Measurements from ENCODE around the gene CFAP221. TPM values are rescaled to one million over a fixed set of nuclear protein-coding genes. Genes with fewer than 3 reads are reported as not detected.

CFAP221 gene
- total RNA-seq, 1 donor = not detected

DNA sequence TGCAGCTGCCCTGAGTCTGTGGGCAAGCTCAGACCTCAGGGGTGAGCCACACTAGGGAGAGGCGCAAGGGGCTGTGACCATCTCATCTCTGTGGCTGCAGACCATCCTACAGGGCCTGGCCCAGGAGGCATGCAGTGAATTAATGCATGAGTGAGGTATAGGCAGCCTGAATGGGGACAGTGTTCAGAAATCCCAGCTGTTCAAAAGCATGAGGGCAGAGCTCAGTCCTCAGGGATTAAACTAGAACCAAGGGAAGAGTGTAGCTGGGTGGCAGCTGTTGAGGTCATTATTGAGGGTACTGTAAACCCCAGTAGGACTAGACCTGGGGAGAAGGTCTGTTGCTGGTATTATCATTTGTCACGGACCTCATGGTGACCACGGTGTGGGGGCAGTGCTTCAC, 151.8 kb downstream of the CFAP221 start:
- no peak for DNase-seq (ENCODE audit: low read depth)
- TF ChIP-seq, protein P1, sequence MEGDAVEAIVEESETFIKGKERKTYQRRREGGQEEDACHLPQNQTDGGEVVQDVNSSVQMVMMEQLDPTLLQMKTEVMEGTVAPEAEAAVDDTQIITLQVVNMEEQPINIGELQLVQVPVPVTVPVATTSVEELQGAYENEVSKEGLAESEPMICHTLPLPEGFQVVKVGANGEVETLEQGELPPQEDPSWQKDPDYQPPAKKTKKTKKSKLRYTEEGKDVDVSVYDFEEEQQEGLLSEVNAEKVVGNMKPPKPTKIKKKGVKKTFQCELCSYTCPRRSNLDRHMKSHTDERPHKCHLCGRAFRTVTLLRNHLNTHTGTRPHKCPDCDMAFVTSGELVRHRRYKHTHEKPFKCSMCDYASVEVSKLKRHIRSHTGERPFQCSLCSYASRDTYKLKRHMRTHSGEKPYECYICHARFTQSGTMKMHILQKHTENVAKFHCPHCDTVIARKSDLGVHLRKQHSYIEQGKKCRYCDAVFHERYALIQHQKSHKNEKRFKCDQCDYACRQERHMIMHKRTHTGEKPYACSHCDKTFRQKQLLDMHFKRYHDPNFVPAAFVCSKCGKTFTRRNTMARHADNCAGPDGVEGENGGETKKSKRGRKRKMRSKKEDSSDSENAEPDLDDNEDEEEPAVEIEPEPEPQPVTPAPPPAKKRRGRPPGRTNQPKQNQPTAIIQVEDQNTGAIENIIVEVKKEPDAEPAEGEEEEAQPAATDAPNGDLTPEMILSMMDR (IDR thresholded peaks at IDR 0.05; ENCODE audit: insufficient read depth, low read depth, low read length) = no peak
- no peak overlapping the region for H3K4me3 ChIP-seq (ENCODE audit: low read depth, low read length)

DNA sequence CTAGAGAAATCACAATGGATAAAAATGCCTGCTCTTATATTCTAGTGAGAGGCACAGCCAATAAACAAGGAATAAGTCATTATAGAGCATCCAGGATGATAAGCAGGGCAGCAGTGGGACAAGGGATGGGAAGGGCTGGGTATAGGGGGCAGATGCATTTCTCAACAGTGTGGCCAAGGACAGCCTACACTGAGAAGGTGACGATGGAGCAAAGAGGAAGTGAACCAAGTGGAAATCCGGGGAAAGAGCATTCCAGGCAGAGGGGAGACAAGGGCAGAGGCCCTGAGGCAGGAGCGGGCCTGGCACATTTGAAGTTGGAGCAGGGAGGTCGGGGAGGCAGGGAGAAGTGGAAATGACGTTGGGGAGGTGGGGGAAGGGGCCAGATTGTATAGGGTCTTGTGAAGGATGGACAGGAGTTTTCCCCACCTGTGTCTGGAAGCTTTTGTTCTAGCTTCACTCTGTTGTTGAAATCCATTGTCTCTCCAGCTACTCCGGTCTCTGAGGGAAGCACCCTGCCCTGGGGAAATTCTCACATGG, 152.3 kb downstream of the CFAP221 start:
- no peak overlapping the region for H3K4me3 ChIP-seq (ENCODE audit: low read depth, low read length)
- no peak for DNase-seq (ENCODE audit: low read depth)
- TF ChIP-seq, protein P1 (IDR thresholded peaks at IDR 0.05; ENCODE audit: insufficient read depth, low read depth, low read length) = no peak

DNA sequence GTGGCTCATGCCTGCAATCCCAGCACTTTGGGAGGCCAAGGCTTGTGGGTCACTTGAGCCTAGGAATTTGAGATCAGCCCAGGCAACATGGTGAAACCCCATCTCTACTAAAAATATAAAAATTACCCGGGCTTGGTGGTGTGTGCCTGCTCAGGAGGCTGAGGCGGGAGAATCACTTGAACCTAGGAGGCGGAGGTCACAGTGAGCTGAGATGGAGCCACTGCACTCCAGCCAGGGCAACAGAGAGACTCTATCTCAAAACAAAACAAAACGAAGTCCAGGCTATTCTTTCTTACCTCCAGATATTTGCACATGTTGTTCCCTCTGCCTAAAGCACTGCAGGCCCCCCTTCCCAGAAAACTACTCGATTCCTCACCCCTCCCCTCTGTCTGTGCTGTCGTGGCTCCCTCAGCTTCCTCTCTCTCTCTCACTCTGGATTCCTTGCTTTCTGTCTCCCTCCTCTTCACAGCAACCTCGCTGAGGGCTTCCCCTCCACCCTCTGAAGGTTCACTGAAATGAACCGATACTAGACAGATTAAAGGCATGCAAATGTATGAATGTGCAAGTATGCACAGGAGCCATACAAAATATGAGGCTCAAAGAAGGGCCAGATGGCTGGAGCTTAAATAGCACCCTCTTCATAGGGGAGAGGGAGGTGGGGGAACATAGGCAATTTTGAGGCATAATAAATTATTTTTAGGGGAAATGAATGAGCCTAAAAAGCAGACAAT, 153.2 kb downstream of the CFAP221 start:
- H3K4me3 ChIP-seq (ENCODE audit: low read depth, low read length) = no peak overlapping the region
- TF ChIP-seq, protein P1 (IDR thresholded peaks at IDR 0.05; ENCODE audit: insufficient read depth, low read depth, low read length) = no peak
- no peak for DNase-seq (ENCODE audit: low read depth)

DNA sequence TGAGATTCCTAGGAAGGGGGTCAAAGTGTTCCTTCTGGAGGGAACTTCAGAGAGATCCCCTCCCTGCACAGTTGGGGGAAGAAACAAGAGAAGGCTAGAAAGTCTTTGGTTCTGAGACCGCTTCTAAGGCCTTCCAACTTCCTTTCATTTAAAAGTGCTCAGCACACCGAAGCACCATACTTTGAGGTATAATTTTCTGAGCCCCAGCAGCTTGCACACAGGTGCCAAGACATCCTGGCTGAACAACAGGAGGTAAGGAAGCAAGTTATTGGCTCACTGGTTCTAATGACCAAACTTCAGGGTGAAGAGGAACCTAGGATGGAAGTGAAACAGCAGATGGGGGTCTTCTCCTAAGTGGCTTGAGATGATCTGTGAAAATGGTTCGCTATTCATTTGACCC, 154.0 kb downstream of the CFAP221 start:
- H3K4me3 ChIP-seq (ENCODE audit: low read depth, low read length) = no peak overlapping the region
- TF ChIP-seq, protein P1 (IDR thresholded peaks at IDR 0.05; ENCODE audit: insufficient read depth, low read depth, low read length) = no peak
- DNase-seq (ENCODE audit: low read depth) = no peak

DNA sequence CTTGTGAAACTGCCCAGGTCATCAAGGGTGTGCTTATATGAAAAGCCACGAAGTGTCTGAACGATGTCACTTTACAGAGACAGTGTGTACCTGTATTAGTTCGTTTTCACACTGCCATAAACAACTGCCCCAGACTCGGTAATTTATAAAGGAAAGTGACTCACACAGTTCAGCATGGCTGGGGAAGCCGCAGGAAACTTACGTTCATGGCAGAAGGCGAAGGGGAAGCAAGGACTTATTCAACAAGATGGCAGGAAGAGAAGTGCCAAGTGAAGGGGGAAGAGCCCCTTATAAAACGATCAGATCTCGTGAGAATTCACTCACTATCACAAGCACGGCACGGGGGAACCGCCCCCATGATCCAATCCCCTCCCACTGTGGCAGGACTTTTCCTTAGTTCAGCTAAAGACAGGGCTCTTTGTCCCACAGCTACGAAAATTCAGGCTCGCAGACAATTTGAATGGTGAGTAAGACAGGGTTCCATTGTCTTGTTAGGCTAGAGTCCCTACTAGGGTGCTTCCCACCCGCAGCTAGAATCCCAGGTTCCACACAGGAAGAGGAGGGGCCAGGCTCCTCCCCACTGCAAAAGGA, 154.9 kb downstream of the CFAP221 start:
- TF ChIP-seq, protein P1 (IDR thresholded peaks at IDR 0.05; ENCODE audit: insufficient read depth, low read depth, low read length) = no peak
- no peak for DNase-seq (ENCODE audit: low read depth)
- no peak overlapping the region for H3K4me3 ChIP-seq (ENCODE audit: low read depth, low read length)

DNA sequence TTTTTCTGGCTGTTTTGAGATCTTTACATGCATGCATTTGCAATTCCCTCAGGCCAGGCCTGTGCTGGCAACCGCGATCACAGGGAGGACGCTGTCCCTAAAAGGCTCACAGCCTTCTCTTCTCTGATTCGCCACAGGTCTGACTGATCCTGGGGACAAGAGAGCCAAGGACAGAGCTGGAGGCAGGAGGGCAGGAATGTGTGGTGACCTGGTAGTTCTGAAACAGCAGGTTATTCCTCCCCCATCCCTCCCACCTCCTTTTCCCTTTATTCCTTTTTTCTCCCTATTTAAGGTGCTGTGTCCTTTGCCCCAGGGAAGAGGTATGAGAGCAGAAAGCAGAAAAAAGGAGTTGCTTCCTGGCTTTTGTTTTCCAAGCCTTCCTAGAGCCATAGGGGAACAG, 156.6 kb downstream of the CFAP221 start:
- TF ChIP-seq, protein P1 (IDR thresholded peaks at IDR 0.05; ENCODE audit: insufficient read depth, low read depth, low read length) = no peak

More for the DNA sequence above, 156.6 kb downstream of the CFAP221 start:
- H3K4me3 ChIP-seq (ENCODE audit: low read depth, low read length) = no peak overlapping the region
- DNase-seq (ENCODE audit: low read depth) = no peak
